Stimulated activated CD8-positive, alpha-beta memory T cell treated with anti-CD3 and anti-CD28 coated beads, Interleukin-2, amount 100 ng/mL, for 48 hours (primary cell): Measurements from ENCODE around the gene ITGA11.

Experiments used
- DNase-seq, 2 donors: peaks; one replicate each; pipeline ENCODE4 v3.0.0-alpha.2; 2020; ENCODE audit warnings: low read depth in 2 of 2

Gene ITGA11

GRCh38 chr15:68373028-68373427 lies 58.9 kb downstream of the ITGA11 start:
- no peak for DNase-seq

GRCh38 chr15:68372291-68372811 lies 59.6 kb downstream of the ITGA11 start:
- DNase-seq, result no peak

GRCh38 chr15:68371851-68372250 lies 60.1 kb downstream of the ITGA11 start:
- no peak for DNase-seq

- no peak for DNase-seq
These were observed 60.8 kb downstream of the ITGA11 start for GRCh38 chr15:68371160-68371559.

- no peak for DNase-seq
These were observed 61.2 kb downstream of the ITGA11 start for GRCh38 chr15:68370768-68371151.

- DNase-seq, result no peak
These were observed 61.8 kb downstream of the ITGA11 start for GRCh38 chr15:68369931-68370767.

GRCh38 chr15:68368731-68369435 lies 63.1 kb downstream of the ITGA11 start:
- no peak for DNase-seq

GRCh38 chr15:68367992-68368391 lies 64.0 kb downstream of the ITGA11 start:
- no peak for DNase-seq

- no peak for DNase-seq
These were observed 64.7 kb downstream of the ITGA11 start for GRCh38 chr15:68367226-68367625.

GRCh38 chr15:68366314-68366713 lies 65.6 kb downstream of the ITGA11 start:
- no peak for DNase-seq

- DNase-seq, result no peak
These were observed 66.2 kb downstream of the ITGA11 start for GRCh38 chr15:68365770-68366169.

GRCh38 chr15:68365140-68365745 lies 66.7 kb downstream of the ITGA11 start:
- DNase-seq, result no peak

- DNase-seq, result no peak
These were observed 67.3 kb downstream of the ITGA11 start for GRCh38 chr15:68364660-68365035.

- no peak for DNase-seq
These were observed 67.8 kb downstream of the ITGA11 start for GRCh38 chr15:68364028-68364659.

GRCh38 chr15:68363353-68363752 lies 68.6 kb downstream of the ITGA11 start:
- DNase-seq, result no peak

- no peak for DNase-seq
These were observed 69.3 kb downstream of the ITGA11 start for GRCh38 chr15:68362537-68363126.

- DNase-seq, result no peak
These were observed 71.2 kb downstream of the ITGA11 start for GRCh38 chr15:68360721-68361120.

GRCh38 chr15:68356778-68357177 lies 75.2 kb downstream of the ITGA11 start:
- DNase-seq, result no peak

- DNase-seq, result no peak
These were observed 77.0 kb downstream of the ITGA11 start for GRCh38 chr15:68354923-68355322.

- no peak for DNase-seq
These were observed 77.7 kb downstream of the ITGA11 start for GRCh38 chr15:68354268-68354667.

GRCh38 chr15:68353421-68354135 lies 78.4 kb downstream of the ITGA11 start:
- no peak for DNase-seq
